ENCODE data around the gene TBX10.

DNA sequence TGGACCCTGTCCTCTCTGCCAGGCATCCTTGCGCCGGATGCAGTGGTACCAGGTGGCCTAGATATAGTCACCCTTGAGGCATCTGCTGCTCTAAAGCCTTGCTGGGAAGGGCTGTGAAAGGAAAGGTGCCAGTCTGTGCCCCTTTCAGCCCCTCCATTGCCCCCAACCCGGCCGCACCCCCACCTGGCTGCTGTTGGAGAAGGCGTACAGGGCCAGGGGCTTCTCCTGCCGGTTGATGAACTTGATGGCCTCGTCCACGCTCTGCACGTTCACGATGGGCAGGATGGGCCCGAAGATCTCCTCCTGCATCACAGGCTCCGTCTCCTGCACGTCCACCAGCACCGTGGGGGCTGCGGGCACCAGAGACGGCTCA is 24.6 kb upstream of the TBX10 start:
- TF ChIP-seq POLR2A (IDR thresholded peaks at IDR 0.05) (no peak), POLR2AphosphoS5 (IDR thresholded peaks at IDR 0.05) (no peak), EP300 (IDR thresholded peaks at IDR 0.05) (no peak)
- TF ChIP-seq, protein P1, sequence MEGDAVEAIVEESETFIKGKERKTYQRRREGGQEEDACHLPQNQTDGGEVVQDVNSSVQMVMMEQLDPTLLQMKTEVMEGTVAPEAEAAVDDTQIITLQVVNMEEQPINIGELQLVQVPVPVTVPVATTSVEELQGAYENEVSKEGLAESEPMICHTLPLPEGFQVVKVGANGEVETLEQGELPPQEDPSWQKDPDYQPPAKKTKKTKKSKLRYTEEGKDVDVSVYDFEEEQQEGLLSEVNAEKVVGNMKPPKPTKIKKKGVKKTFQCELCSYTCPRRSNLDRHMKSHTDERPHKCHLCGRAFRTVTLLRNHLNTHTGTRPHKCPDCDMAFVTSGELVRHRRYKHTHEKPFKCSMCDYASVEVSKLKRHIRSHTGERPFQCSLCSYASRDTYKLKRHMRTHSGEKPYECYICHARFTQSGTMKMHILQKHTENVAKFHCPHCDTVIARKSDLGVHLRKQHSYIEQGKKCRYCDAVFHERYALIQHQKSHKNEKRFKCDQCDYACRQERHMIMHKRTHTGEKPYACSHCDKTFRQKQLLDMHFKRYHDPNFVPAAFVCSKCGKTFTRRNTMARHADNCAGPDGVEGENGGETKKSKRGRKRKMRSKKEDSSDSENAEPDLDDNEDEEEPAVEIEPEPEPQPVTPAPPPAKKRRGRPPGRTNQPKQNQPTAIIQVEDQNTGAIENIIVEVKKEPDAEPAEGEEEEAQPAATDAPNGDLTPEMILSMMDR (IDR thresholded peaks at IDR 0.05) = no peak

Measured in upper lobe of left lung (tissue), 4 donors.